A549 (cell line): ENCODE measurements around the gene ZNF467.

ENCODE experiments used
- CHD2 ChIP-seq: fragments of 150-350 bp; IDR thresholded peaks from 2 replicates; pipeline ENCODE4 v1.6.1; 2014; ENCODE audit warnings: low read length; ENCODE audit not compliant: partially characterized antibody
- CHD4 ChIP-seq: fragments of 200-600 bp; sonication (generic); IDR thresholded peaks from 2 replicates; pipeline ENCODE4 v1.6.1; 2016; ENCODE audit warnings: antibody characterized with exemption, mild to moderate bottlenecking, borderline replicate concordance
- E2F6 ChIP-seq: IDR thresholded peaks from 2 replicates; pipeline ENCODE4 v1.6.1; 2012; ENCODE audit warnings: low read depth, borderline replicate concordance
- EP300 ChIP-seq, 2 experiments: fragments of >200 bp; sonication (Bioruptor Twin); formaldehyde crosslinking; IDR thresholded peaks; 2 replicates in 1 of 2; 3 replicates in 1 of 2; pipeline ENCODE4 v1.6.1; 2016 to 2017
- HES2 ChIP-seq: fragments of >200 bp; sonication (Bioruptor Twin); formaldehyde crosslinking; IDR thresholded peaks from 2 replicates; pipeline ENCODE4 v1.6.1; 2016
- JUNB ChIP-seq: fragments of >200 bp; sonication (Bioruptor Twin); formaldehyde crosslinking; IDR thresholded peaks from 2 replicates; pipeline ENCODE4 v1.6.1; 2016
- MAFK ChIP-seq: fragments of 450-650 bp; IDR thresholded peaks from 2 replicates; pipeline ENCODE4 v1.6.1; 2014; ENCODE audit not compliant: partially characterized antibody
- MAZ ChIP-seq: fragments of 150-350 bp; IDR thresholded peaks from 2 replicates; pipeline ENCODE4 v1.6.1; 2014; ENCODE audit warnings: antibody characterized with exemption, low read depth, low read length, borderline replicate concordance
- MYC ChIP-seq: IDR thresholded peaks from 2 replicates; pipeline ENCODE4 v1.6.1; 2012; ENCODE audit warnings: mild to moderate bottlenecking, inconsistent platforms, low read length, improper control_type of control experiment, borderline replicate concordance
- POLR2AphosphoS2 ChIP-seq: conservative IDR thresholded peaks from 2 replicates; pipeline ENCODE4 v1.6.1; 2012; ENCODE audit warnings: low read length, improper control_type of control experiment, inconsistent platforms
- REST ChIP-seq: fragments of 200-600 bp; sonication (generic); IDR thresholded peaks from 2 replicates; pipeline ENCODE4 v1.6.1; 2016; ENCODE audit warnings: antibody characterized with exemption, mild to moderate bottlenecking, moderate library complexity
- RFX5 ChIP-seq: fragments of 450-650 bp; IDR thresholded peaks from 2 replicates; pipeline ENCODE4 v1.7.1; 2014; ENCODE audit warnings: antibody characterized with exemption, mild to moderate bottlenecking, moderate library complexity
- TF ChIP-seq, protein P1 (sequence below): fragments of >200 bp; sonication (Bioruptor Twin); formaldehyde crosslinking; IDR thresholded peaks from 3 replicates; pipeline ENCODE4 v1.5.1; 2016

- TF ChIP-seq MAZ (no peak), EP300 (IDR thresholded peaks at IDR 0.05) (no peak), HES2 (no peak), CHD2 (no peak), REST (no peak), MYC (no peak), MAFK (no peak), CHD4 (no peak), E2F6 (no peak), JUNB (no peak), RFX5 (no peak), POLR2AphosphoS2 (no peak)
- TF ChIP-seq, protein P1, sequence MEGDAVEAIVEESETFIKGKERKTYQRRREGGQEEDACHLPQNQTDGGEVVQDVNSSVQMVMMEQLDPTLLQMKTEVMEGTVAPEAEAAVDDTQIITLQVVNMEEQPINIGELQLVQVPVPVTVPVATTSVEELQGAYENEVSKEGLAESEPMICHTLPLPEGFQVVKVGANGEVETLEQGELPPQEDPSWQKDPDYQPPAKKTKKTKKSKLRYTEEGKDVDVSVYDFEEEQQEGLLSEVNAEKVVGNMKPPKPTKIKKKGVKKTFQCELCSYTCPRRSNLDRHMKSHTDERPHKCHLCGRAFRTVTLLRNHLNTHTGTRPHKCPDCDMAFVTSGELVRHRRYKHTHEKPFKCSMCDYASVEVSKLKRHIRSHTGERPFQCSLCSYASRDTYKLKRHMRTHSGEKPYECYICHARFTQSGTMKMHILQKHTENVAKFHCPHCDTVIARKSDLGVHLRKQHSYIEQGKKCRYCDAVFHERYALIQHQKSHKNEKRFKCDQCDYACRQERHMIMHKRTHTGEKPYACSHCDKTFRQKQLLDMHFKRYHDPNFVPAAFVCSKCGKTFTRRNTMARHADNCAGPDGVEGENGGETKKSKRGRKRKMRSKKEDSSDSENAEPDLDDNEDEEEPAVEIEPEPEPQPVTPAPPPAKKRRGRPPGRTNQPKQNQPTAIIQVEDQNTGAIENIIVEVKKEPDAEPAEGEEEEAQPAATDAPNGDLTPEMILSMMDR, result no peak
Measured at GRCh38 chr7:149814494-149814893, 41.1 kb upstream of the ZNF467 start.
